ENCODE measurements around the gene ELF1.
"Not testable (repeated sequence)": the region's sequence is repeated elsewhere in the genome, so short reads cannot be mapped to it uniquely, and the experiment has no call there.

Gene ELF1

DNA sequence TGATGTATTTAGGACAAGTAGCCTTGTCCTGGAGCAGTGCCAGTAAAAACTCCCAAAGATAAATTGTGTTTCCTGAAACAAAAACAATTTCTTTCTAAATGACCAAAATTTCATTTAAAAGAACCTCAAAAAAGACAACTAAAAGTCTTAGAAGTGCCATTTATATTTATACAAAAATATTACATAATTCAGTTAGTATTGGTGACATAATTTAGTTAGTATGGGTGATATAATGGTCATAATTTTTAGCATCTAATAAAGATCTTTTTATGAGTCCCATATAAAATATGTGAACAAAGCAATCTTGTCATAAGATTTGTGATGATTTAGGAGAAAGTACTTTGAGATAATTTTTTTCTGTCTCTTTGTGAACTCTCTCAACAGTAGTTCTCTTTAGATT, 76.0 kb downstream of the ELF1 start:
- Histone ChIP-seq H3K4me1 (ENCODE audit: control insufficient read depth, low read depth, low read length) (no peaks in the 10 kb centered on the region), H3K4me3 (ENCODE audit: low read length) (no peak overlapping the region), H3K27ac (ENCODE audit: low read length) (no peak overlapping the region), H3K9me3 (ENCODE audit: control insufficient read depth, low read depth, low read length) (no peaks in the 10 kb centered on the region), H3K36me3 (ENCODE audit: control insufficient read depth, low read depth, low read length) (no peaks in the 10 kb centered on the region), H3K9ac (ENCODE audit: low read length) (no peak overlapping the region), H3K27me3 (ENCODE audit: control insufficient read depth, insufficient read depth, low read length) (no peaks in the 10 kb centered on the region)

DNA sequence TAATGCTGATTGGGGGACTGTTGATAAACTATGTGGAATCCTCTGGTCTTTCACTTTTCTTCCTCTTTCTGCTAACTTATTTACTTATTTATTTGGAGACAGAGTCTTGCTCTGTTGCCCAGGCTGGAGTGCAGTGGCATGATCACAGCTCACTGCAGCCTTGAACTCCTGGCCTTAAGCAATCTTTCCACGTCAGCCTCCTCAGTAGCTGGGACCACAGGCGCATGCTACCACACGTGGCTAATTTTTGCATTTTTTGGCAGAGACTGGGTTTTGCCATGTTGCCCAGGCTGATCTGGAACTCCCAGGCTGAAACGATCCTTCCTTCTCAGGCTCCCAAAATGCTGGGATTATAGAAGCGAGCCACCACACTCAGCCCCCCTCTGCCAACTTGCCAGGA, 77.5 kb downstream of the ELF1 start:
- no peaks in the 10 kb centered on the region for H3K36me3 ChIP-seq (ENCODE audit: control insufficient read depth, low read depth, low read length)

DNA sequence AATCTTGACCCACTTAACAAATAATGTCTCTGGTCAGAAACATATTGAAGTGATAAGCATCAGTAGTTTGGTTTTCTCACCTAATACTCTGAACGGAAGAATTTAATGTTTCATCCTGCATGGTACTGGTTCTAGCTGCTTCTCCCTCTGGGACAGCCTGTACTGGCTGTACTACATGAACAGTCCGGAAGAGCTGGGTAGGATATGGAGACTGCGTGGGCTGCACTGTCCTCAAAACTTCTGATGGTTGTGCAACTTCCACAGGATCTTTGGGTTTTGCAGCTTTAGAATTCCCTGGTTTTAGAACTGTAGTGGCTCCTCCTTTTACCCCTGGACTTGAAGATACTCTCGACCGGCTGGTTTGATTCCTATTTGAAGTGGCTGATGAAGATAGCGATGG, 78.3 kb downstream of the ELF1 start:
- Histone ChIP-seq H3K4me1 (ENCODE audit: control insufficient read depth, low read depth, low read length) (no peaks in the 10 kb centered on the region), H3K27ac (ENCODE audit: low read length) (no peak overlapping the region), H3K9me3 (ENCODE audit: control insufficient read depth, low read depth, low read length) (no peaks in the 10 kb centered on the region), H3K9ac (ENCODE audit: low read length) (no peak overlapping the region), H3K4me3 (ENCODE audit: low read length) (no peak overlapping the region), H3K36me3 (ENCODE audit: control insufficient read depth, low read depth, low read length) (no peaks in the 10 kb centered on the region), H3K27me3 (ENCODE audit: control insufficient read depth, insufficient read depth, low read length) (no peaks in the 10 kb centered on the region)

More for the DNA sequence above, 77.5 kb downstream of the ELF1 start:
- Histone ChIP-seq H3K9me3 (ENCODE audit: control insufficient read depth, low read depth, low read length) (no peaks in the 10 kb centered on the region), H3K4me1 (ENCODE audit: control insufficient read depth, low read depth, low read length) (no peaks in the 10 kb centered on the region), H3K27ac (ENCODE audit: low read length) (no peak overlapping the region), H3K4me3 (ENCODE audit: low read length) (no peak overlapping the region), H3K9ac (ENCODE audit: low read length) (no peak overlapping the region), H3K27me3 (ENCODE audit: control insufficient read depth, insufficient read depth, low read length) (no peaks in the 10 kb centered on the region)

DNA sequence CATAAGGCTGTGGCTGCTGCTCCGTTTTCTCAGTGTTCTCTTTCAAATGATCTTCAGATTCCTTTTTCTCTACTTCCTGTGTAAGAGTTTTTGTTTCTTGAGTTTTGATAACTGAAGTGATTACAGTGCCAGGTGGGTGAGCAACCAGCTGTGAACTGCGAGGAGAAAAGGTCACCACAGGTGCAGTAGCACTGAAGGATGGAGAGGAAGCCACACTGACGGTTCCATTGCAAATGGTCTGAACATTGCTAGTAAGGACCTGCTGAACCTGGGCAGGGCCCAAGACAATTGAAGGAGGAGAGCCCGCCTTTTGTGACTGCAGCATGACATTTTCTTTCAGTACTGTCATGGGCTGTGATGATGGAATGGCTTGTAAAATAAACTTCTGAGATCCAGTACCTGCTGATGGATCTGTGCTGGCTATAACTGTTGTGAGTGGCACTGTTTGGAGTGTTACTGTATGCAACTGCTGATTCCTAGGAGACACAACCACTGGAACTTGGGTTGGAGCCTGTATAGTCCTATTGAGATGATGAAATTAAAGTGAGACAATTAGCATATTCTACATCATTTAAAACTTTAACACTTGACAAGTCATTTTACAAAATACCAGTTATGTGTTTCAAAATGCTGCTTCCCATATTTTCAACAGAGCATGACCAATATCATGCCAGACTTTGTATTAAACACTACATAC, 85.5 kb downstream of the ELF1 start:
- H3K4me3 ChIP-seq (ENCODE audit: low read length), result no peak overlapping the region
- no peak overlapping the region for H3K27ac ChIP-seq (ENCODE audit: low read length)
- H3K4me1 ChIP-seq (ENCODE audit: control insufficient read depth, low read depth, low read length), result peaks cover 4% of the 10 kb centered on the region
- H3K27me3 ChIP-seq (ENCODE audit: control insufficient read depth, insufficient read depth, low read length), result no peaks in the 10 kb centered on the region
- no peak overlapping the region for H3K9ac ChIP-seq (ENCODE audit: low read length)
- H3K9me3 ChIP-seq (ENCODE audit: control insufficient read depth, low read depth, low read length), result no peaks in the 10 kb centered on the region
- H3K36me3 ChIP-seq (ENCODE audit: control insufficient read depth, low read depth, low read length), result peaks cover 5% of the 10 kb centered on the region

DNA sequence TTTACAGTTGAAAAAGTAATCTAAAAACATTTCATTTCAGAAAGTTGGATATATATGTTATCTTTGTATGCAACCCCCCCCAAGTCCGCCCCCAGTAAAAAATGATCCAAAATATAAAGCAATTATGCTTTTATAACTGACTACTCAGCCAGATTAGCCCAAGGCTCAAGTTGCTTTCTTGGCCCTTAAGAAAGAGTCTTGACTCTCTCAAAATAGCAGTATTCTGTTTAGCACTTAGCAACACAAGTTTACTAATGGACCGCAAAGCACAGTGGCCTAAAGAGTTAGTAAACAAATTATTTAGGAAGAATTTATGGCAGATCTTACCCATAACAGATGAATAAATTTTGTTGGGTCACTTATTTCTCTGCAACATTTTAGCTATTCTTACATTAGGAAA, 86.9 kb downstream of the ELF1 start:
- Histone ChIP-seq H3K4me1 (ENCODE audit: control insufficient read depth, low read depth, low read length) (peaks cover 7% of the 10 kb centered on the region), H3K9me3 (ENCODE audit: control insufficient read depth, low read depth, low read length) (no peaks in the 10 kb centered on the region), H3K36me3 (ENCODE audit: control insufficient read depth, low read depth, low read length) (peaks cover 5% of the 10 kb centered on the region), H3K27me3 (ENCODE audit: control insufficient read depth, insufficient read depth, low read length) (no peaks in the 10 kb centered on the region), H3K27ac (ENCODE audit: low read length) (no peak overlapping the region), H3K4me3 (ENCODE audit: low read length) (no peak overlapping the region), H3K9ac (ENCODE audit: low read length) (no peak overlapping the region)

DNA sequence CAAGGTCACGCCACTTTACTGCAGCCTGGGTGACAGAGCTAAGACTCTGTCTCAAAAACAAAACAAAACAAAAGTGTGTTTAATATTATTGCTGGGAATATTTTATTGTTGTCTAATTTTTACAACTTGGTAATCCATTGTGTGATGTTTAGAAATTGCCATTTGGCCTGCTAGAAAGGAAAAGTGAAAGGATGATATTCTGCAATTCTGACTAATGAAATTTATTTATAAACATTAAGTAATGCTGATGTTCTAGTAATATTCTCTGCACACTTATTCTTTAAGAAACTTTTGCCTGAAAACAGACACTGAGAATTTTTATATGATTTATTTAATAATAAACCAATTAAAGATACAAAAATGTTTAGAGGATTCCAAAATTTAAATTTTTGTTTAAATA, 87.4 kb downstream of the ELF1 start:
- peaks cover 7% of the 10 kb centered on the region for H3K4me1 ChIP-seq (ENCODE audit: control insufficient read depth, low read depth, low read length)
- no peak overlapping the region for H3K9ac ChIP-seq (ENCODE audit: low read length)
- H3K27me3 ChIP-seq (ENCODE audit: control insufficient read depth, insufficient read depth, low read length), result no peaks in the 10 kb centered on the region
- H3K4me3 ChIP-seq (ENCODE audit: low read length), result no peak overlapping the region
- no peaks in the 10 kb centered on the region for H3K9me3 ChIP-seq (ENCODE audit: control insufficient read depth, low read depth, low read length)
- no peak overlapping the region for H3K27ac ChIP-seq (ENCODE audit: low read length)
- peaks cover 5% of the 10 kb centered on the region for H3K36me3 ChIP-seq (ENCODE audit: control insufficient read depth, low read depth, low read length)

DNA sequence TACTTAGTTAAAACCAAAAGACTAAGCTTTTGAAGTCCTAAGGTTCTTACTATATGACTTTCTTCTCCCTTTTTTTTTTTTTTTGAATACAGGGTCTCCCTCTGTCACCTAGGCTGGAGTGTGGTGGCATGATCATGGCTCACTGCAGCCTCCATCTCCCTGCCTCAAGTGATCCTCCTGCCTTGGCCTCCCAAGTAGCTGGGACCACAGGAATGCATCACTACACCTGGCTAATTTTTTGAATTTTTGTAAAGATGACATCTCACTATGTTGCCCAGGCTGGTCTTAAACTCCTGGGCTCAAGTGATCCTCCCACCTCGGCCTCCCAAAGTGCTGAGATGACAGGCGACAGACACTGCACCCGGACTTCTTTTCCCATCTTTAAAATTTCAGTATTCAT, 89.2 kb downstream of the ELF1 start:
- H3K27ac ChIP-seq (ENCODE audit: low read length); H3K4me3 ChIP-seq (ENCODE audit: low read length); H3K27me3 ChIP-seq (ENCODE audit: control insufficient read depth, insufficient read depth, low read length); H3K36me3 ChIP-seq (ENCODE audit: control insufficient read depth, low read depth, low read length); H3K4me1 ChIP-seq (ENCODE audit: control insufficient read depth, low read depth, low read length); H3K9me3 ChIP-seq (ENCODE audit: control insufficient read depth, low read depth, low read length); H3K9ac ChIP-seq (ENCODE audit: low read length): not testable (repeated sequence)

DNA sequence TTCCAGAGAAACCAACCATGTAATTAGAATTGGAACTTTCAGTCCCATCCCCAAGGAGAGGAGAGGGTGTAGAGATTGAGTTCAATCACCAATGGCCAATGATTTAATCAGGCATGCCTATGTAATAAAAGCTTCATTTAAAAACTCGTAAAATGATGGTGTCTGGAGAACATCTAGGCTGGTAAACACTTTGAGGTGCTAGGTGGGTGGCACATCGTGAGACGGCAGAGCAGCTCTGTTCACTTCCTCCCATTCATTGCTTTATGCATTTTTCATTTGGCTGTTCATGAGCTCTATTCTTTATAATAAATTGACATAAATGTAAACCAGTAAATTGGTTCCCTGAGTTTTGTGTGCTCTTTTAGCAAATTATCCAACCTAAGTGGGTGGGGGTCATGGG, 90.1 kb downstream of the ELF1 start:
- no peak overlapping the region for H3K27ac ChIP-seq (ENCODE audit: low read length)
- peaks cover 5% of the 10 kb centered on the region for H3K36me3 ChIP-seq (ENCODE audit: control insufficient read depth, low read depth, low read length)

DNA sequence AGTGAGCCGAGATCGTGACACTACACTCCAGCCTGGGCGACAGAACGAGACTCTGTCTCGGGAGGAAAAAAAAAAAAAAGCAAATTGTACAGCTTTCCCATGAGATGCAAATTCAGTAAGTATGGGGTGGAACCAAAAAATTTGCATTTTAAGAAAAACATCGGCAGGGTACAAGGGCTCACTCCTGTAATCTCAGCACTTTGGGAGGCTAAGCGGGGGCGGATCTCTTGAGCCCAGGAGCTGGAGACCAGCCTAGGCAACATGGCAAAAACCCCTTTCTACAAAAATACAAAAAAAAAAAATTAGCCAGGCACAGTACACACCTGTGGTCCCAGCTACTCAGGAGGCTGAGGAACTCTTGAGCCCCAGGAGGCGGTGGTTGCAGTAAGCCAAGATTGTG, 91.2 kb downstream of the ELF1 start:
- Histone ChIP-seq H3K4me1 (ENCODE audit: control insufficient read depth, low read depth, low read length) (peaks cover 7% of the 10 kb centered on the region), H3K27ac (ENCODE audit: low read length) (no peak overlapping the region), H3K9me3 (ENCODE audit: control insufficient read depth, low read depth, low read length) (no peaks in the 10 kb centered on the region), H3K27me3 (ENCODE audit: control insufficient read depth, insufficient read depth, low read length) (no peaks in the 10 kb centered on the region), H3K9ac (ENCODE audit: low read length) (no peak overlapping the region), H3K4me3 (ENCODE audit: low read length) (no peak overlapping the region), H3K36me3 (ENCODE audit: control insufficient read depth, low read depth, low read length) (no peaks in the 10 kb centered on the region)

More for the DNA sequence above, 90.1 kb downstream of the ELF1 start:
- H3K9ac ChIP-seq (ENCODE audit: low read length), result no peak overlapping the region
- H3K9me3 ChIP-seq (ENCODE audit: control insufficient read depth, low read depth, low read length), result no peaks in the 10 kb centered on the region
- no peaks in the 10 kb centered on the region for H3K27me3 ChIP-seq (ENCODE audit: control insufficient read depth, insufficient read depth, low read length)
- peaks cover 7% of the 10 kb centered on the region for H3K4me1 ChIP-seq (ENCODE audit: control insufficient read depth, low read depth, low read length)
- H3K4me3 ChIP-seq (ENCODE audit: low read length), result no peak overlapping the region

DNA sequence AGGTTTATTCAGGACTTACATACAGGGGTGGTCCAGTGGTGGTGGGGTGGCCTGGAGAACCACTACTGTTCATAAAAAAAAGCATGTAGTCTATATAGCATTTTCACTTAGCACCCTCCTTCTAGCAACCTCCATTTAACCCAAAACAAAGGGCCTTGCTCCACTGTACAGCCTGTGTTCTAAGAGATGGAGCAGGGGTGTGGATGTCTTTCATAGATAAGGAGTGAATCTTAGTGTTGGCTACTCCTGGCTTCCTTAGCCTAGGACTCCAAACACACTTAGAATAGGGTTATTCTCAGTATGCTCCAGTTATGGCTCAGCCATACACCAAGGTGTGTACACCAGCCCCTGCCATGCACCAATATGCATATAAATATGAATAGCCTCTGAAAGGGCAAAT, 95.2 kb downstream of the ELF1 start:
- H3K4me1 ChIP-seq (ENCODE audit: control insufficient read depth, low read depth, low read length), result peaks cover 12% of the 10 kb centered on the region
- no peak overlapping the region for H3K9ac ChIP-seq (ENCODE audit: low read length)
- no peaks in the 10 kb centered on the region for H3K9me3 ChIP-seq (ENCODE audit: control insufficient read depth, low read depth, low read length)
- H3K27me3 ChIP-seq (ENCODE audit: control insufficient read depth, insufficient read depth, low read length), result no peaks in the 10 kb centered on the region
- H3K36me3 ChIP-seq (ENCODE audit: control insufficient read depth, low read depth, low read length), result no peaks in the 10 kb centered on the region
- H3K27ac ChIP-seq (ENCODE audit: low read length), result no peak overlapping the region
- no peak overlapping the region for H3K4me3 ChIP-seq (ENCODE audit: low read length)

DNA sequence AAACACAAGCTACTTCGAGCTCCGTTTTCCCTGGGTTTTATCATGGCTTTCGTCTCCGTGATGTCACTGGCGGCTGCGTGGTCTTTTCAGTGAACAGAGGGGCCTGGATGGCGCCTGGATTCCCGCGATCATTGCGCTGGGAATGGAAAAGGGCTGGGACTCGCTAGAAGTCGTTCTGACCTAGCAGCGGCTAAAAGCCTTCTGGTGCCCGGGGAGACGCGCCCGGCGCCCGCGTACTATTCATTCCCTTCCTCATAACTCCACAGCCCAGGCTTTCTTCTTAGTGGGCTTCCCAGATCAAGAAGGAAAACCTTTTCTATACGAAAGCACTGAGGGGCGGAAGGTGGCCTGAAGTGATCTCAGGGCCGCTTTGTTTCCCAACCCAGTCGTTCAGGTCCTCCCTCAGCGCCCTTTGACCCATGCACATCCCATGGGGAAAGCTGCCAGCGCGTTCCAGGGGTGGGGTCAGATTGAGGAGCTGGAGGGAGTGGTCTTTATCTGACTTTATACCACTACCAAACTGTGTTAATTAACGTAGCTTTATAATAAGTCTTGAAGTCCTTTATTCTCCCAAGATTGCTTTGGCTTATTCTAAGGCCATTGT, 96.6 kb downstream of the ELF1 start:
- Histone ChIP-seq H3K9ac (ENCODE audit: low read length) (no peak overlapping the region), H3K36me3 (ENCODE audit: control insufficient read depth, low read depth, low read length) (no peaks in the 10 kb centered on the region), H3K4me3 (ENCODE audit: low read length) (no peak overlapping the region), H3K4me1 (ENCODE audit: control insufficient read depth, low read depth, low read length) (peaks cover 7% of the 10 kb centered on the region), H3K9me3 (ENCODE audit: control insufficient read depth, low read depth, low read length) (no peaks in the 10 kb centered on the region), H3K27me3 (ENCODE audit: control insufficient read depth, insufficient read depth, low read length) (no peaks in the 10 kb centered on the region), H3K27ac (ENCODE audit: low read length) (no peak overlapping the region)

DNA sequence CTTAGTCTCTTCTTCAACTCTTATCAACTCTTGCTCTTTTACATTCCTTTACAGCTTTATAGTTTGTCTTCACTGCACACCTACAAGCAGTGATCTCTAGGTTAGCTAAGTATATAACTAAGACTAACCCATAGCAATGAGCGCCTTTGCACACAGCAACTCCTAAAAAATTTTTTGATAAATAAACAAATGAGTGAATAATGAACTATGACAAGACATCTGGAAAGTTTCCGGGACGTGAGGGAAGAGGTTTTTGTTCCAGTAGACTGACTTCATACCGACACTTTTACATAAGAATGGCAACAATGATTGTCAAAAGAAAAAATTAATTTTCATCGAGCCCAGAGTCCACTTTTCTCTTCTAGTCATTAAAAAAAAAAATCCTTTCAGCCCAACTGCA, 98.3 kb downstream of the ELF1 start:
- Histone ChIP-seq H3K4me3 (ENCODE audit: low read length) (peak overlapping the region; percentile 77), H3K9me3 (ENCODE audit: control insufficient read depth, low read depth, low read length) (no peaks in the 10 kb centered on the region), H3K9ac (ENCODE audit: low read length) (peak overlapping the region; percentile 81), H3K27ac (ENCODE audit: low read length) (no peak overlapping the region), H3K36me3 (ENCODE audit: control insufficient read depth, low read depth, low read length) (no peaks in the 10 kb centered on the region), H3K27me3 (ENCODE audit: control insufficient read depth, insufficient read depth, low read length) (no peaks in the 10 kb centered on the region), H3K4me1 (ENCODE audit: control insufficient read depth, low read depth, low read length) (peaks cover 7% of the 10 kb centered on the region)
